H1 (cell line): ENCODE data around the gene BRD2. TPM values are rescaled to one million over a fixed set of nuclear protein-coding genes. Genes with fewer than 3 reads are reported as not detected.

Experiments used
- CTCF ChIA-PET: fragments of 300-600 bp; sonication (Branson Sonifier 250); formaldehyde crosslinking; loops from one replicate; lab custom pipeline; 2021; ENCODE audit not compliant: partially characterized antibody; lab: Charles Lee
- POLR2A ChIA-PET: fragments of 300-600 bp; sonication (Branson Sonifier 250); formaldehyde crosslinking; loops from one replicate; lab custom pipeline; 2021; ENCODE audit warnings: inconsistent platforms; ENCODE audit not compliant: partially characterized antibody; lab: Charles Lee
- DNase-seq, 2 experiments: peaks; one replicate each; pipeline versions ENCODE4 v3.0.0 to v3.0.0-alpha.2; 2010 to 2022; ENCODE audit warnings: low spot score in 2 of 2, low read depth in 1 of 2, mixed read lengths in 1 of 2
- FAIRE-seq: peaks from 2 replicates; lab custom pipeline; 2011; peaks lifted over from hg19 to GRCh38; lab: Jason Lieb, UNC
- H2AFZ ChIP-seq: 2 replicates; pipeline ENCODE4 v1.8.1; 2012; ENCODE audit warnings: low read length, inconsistent platforms
- H2AK5ac ChIP-seq: 2 replicates; pipeline ENCODE4 v1.6.1; 2013; ENCODE audit warnings: low read depth, low read length
- H2BK120ac ChIP-seq: replicated peaks from 2 replicates; pipeline ENCODE3; 2013; ENCODE audit warnings: low read depth, low read length, inconsistent platforms
- H2BK12ac ChIP-seq: 2 replicates; pipeline ENCODE4 v1.6.1; 2013; ENCODE audit warnings: low read depth, low read length
- H2BK15ac ChIP-seq: 2 replicates; pipeline ENCODE4 v1.6.1; 2013; ENCODE audit warnings: low read length
- H2BK20ac ChIP-seq: 2 replicates; pipeline ENCODE4 v1.6.1; 2013; ENCODE audit warnings: low read length
- H2BK5ac ChIP-seq: 2 replicates; pipeline ENCODE4 v1.6.1; 2013; ENCODE audit warnings: low read depth, low read length
- H3K14ac ChIP-seq: 2 replicates; pipeline ENCODE4 v1.6.1; 2013; ENCODE audit warnings: inconsistent platforms; ENCODE audit not compliant: insufficient read length
- H3K18ac ChIP-seq: 2 replicates; pipeline ENCODE4 v1.6.1; 2013; ENCODE audit warnings: low read length; ENCODE audit errors: extremely low read depth
- H3K23ac ChIP-seq: 2 replicates; pipeline ENCODE4 v1.6.1; 2013; ENCODE audit warnings: inconsistent platforms; ENCODE audit not compliant: insufficient read length
- H3K23me2 ChIP-seq: 2 replicates; pipeline ENCODE4 v1.6.1; 2013; ENCODE audit warnings: low read depth, low read length
- H3K27ac ChIP-seq: 2 replicates; pipeline ENCODE4 v1.6.1; 2011; ENCODE audit warnings: low read depth, low read length, inconsistent platforms
- H3K27me3 ChIP-seq, 4 experiments: replicated peaks in 1 of 4; 1 replicate in 1 of 4; 2 replicates in 3 of 4; pipeline versions ENCODE4 v1.6.1 to v1.8.1; 2011 to 2013; ENCODE audit warnings: low read length in 3 of 4, mild to moderate bottlenecking in 3 of 4, inconsistent platforms in 2 of 4, mixed read lengths in 2 of 4, moderate library complexity in 1 of 4; ENCODE audit not compliant: control insufficient read depth in 3 of 4, insufficient read depth in 3 of 4; ENCODE audit errors: extremely low read depth in 1 of 4
- H3K36me3 ChIP-seq, 4 experiments: 2 replicates each; pipeline versions ENCODE4 v1.6.1 to v1.8.1; 2011 to 2013; ENCODE audit warnings: mild to moderate bottlenecking in 4 of 4, low read length in 3 of 4, moderate library complexity in 2 of 4, control low read depth in 1 of 4, inconsistent platforms in 1 of 4; ENCODE audit not compliant: insufficient read depth in 4 of 4, control insufficient read depth in 2 of 4
- H3K4ac ChIP-seq: replicated peaks from 2 replicates; pipeline ENCODE3; 2013; ENCODE audit warnings: low read length, low read depth, mixed read lengths, inconsistent platforms; ENCODE audit not compliant: insufficient read length
- H3K4me1 ChIP-seq, 4 experiments: replicated peaks in 1 of 4; 1 replicate in 1 of 4; 2 replicates in 3 of 4; pipeline versions ENCODE4 v1.6.1 to v1.8.1; 2011 to 2013; ENCODE audit warnings: low read length in 3 of 4, inconsistent platforms in 2 of 4, mixed read lengths in 1 of 4; ENCODE audit not compliant: insufficient read depth in 4 of 4, control insufficient read depth in 3 of 4
- H3K4me2 ChIP-seq, 2 experiments: 2 replicates each; pipeline versions ENCODE4 v1.6.1 to v1.8.1; 2011 to 2013; ENCODE audit warnings: low read depth in 2 of 2, low read length in 2 of 2, control low read depth in 1 of 2, inconsistent platforms in 1 of 2, mild to moderate bottlenecking in 1 of 2; ENCODE audit not compliant: insufficient read depth in 1 of 2
- H3K4me3 ChIP-seq, 4 experiments: fragments of 200-600, 300-600 bp in 1 of 4; sonication (generic), shearing (Covaris generic), sonication (Bioruptor Twin) in 1 of 4; 2 replicates each; pipeline versions ENCODE4 v1.5.1 to v1.8.1; 2011 to 2016; ENCODE audit warnings: low read length in 4 of 4, low read depth in 3 of 4, control low read depth in 2 of 4, inconsistent platforms in 2 of 4, mild to moderate bottlenecking in 2 of 4, mixed read lengths in 1 of 4, moderate library complexity in 1 of 4; ENCODE audit not compliant: insufficient read depth in 2 of 4; ENCODE audit errors: extremely low read depth in 1 of 4
- H3K56ac ChIP-seq: replicated peaks from 2 replicates; pipeline ENCODE3; 2013; ENCODE audit warnings: low read depth, mild to moderate bottlenecking, mixed read lengths, low read length, inconsistent platforms; ENCODE audit not compliant: insufficient read length
- H3K79me1 ChIP-seq: 2 replicates; pipeline ENCODE4 v1.6.1; 2013; ENCODE audit warnings: low read depth, low read length, control low read depth
- H3K79me2 ChIP-seq, 2 experiments: 2 replicates each; pipeline versions ENCODE4 v1.6.1 to v1.8.1; 2012 to 2013; ENCODE audit warnings: low read length in 2 of 2, mild to moderate bottlenecking in 2 of 2, inconsistent platforms in 1 of 2; ENCODE audit not compliant: insufficient read depth in 2 of 2, control insufficient read depth in 1 of 2
- H3K9ac ChIP-seq, 4 experiments: replicated peaks in 1 of 4; 1 replicate in 1 of 4; 2 replicates in 3 of 4; pipeline versions ENCODE4 v1.6.1 to v1.8.1; 2011 to 2013; ENCODE audit warnings: low read depth in 3 of 4, low read length in 3 of 4, control low read depth in 2 of 4, mild to moderate bottlenecking in 2 of 4, moderate library complexity in 2 of 4, inconsistent platforms in 1 of 4; ENCODE audit errors: extremely low read depth in 1 of 4
- H3K9me3 ChIP-seq, 2 experiments: 2 replicates each; pipeline versions ENCODE4 v1.6.1 to v1.8.1; 2012 to 2013; ENCODE audit warnings: mild to moderate bottlenecking in 2 of 2, moderate library complexity in 2 of 2, control low read depth in 1 of 2, inconsistent platforms in 1 of 2, low read depth in 1 of 2, low read length in 1 of 2, mixed read lengths in 1 of 2; ENCODE audit not compliant: insufficient read depth in 2 of 2
- H4K20me1 ChIP-seq, 2 experiments: replicated peaks in 1 of 2; 2 replicates each; pipeline versions ENCODE3 to v1.8.1; 2011 to 2013; ENCODE audit warnings: inconsistent platforms in 2 of 2, low read length in 2 of 2, mild to moderate bottlenecking in 1 of 2; ENCODE audit not compliant: insufficient read depth in 2 of 2, control insufficient read depth in 1 of 2
- H4K5ac ChIP-seq: 2 replicates; pipeline ENCODE4 v1.6.1; 2013; ENCODE audit warnings: low read length, low read depth, mixed read lengths, inconsistent platforms; ENCODE audit not compliant: insufficient read length
- H4K8ac ChIP-seq: 2 replicates; pipeline ENCODE4 v1.8.0; 2013; ENCODE audit warnings: mild to moderate bottlenecking, moderate library complexity, low read length, inconsistent platforms; ENCODE audit not compliant: insufficient read depth; ENCODE audit errors: extremely low read depth
- H4K91ac ChIP-seq: replicated peaks from 2 replicates; pipeline ENCODE3; 2013; ENCODE audit warnings: low read length, mixed read lengths, inconsistent platforms; ENCODE audit not compliant: insufficient read length
- ATF2 ChIP-seq: IDR thresholded peaks from 2 replicates; pipeline ENCODE4 v1.6.1; 2012; ENCODE audit warnings: low read length, inconsistent platforms
- ATF3 ChIP-seq: IDR thresholded peaks from 2 replicates; pipeline ENCODE4 v1.6.1; 2011; ENCODE audit warnings: low read depth, mild to moderate bottlenecking, low read length; ENCODE audit not compliant: insufficient read depth
- E2F6 ChIP-seq: IDR thresholded peaks from 2 replicates; pipeline ENCODE4 v1.6.1; 2012; ENCODE audit warnings: inconsistent platforms
- EGR1 ChIP-seq: IDR thresholded peaks from 2 replicates; pipeline ENCODE4 v1.6.1; 2011; ENCODE audit warnings: low read depth, low read length, borderline replicate concordance
- KDM5A ChIP-seq: fragments of 200-600 bp; IDR thresholded peaks from 2 replicates; pipeline ENCODE4 v1.7.1; 2012; ENCODE audit warnings: mild to moderate bottlenecking, low read length, inconsistent platforms, mixed read lengths
- PHF8 ChIP-seq: fragments of 200-600 bp; sonication (generic); conservative IDR thresholded peaks from 2 replicates; pipeline ENCODE4 v1.7.1; 2012; ENCODE audit warnings: low read depth, mild to moderate bottlenecking, inconsistent platforms, low read length, moderate library complexity
- POLR2AphosphoS5 ChIP-seq: IDR thresholded peaks from 2 replicates; pipeline ENCODE4 v1.6.1; 2011; ENCODE audit warnings: low read depth, low read length
- SP2 ChIP-seq: IDR thresholded peaks from 2 replicates; pipeline ENCODE4 v1.6.1; 2012; ENCODE audit warnings: mild to moderate bottlenecking, low read length, inconsistent platforms
- TAF1 ChIP-seq: IDR thresholded peaks from 2 replicates; pipeline ENCODE4 v1.6.1; 2011; ENCODE audit warnings: mild to moderate bottlenecking, low read depth, low read length
- ZNF274 ChIP-seq: IDR thresholded peaks from 2 replicates; pipeline ENCODE4 v1.7.0; 2012; ENCODE audit warnings: low read length, borderline replicate concordance; ENCODE audit errors: extremely low read depth
- WGBS, 2 experiments: shearing (Covaris generic) in 1 of 2; methylation state at CpG; one replicate each; pipeline versions ENCODE4 v1.1.6 to v1.1.7; 2013 to 2015; ENCODE audit warnings: low lambda C conversion rate in 2 of 2, mixed read lengths in 2 of 2, inconsistent platforms in 1 of 2, low coverage in 1 of 2, missing lambda C conversion rate in 1 of 2; ENCODE audit not compliant: insufficient replicate concordance in 2 of 2, insufficient coverage in 1 of 2, insufficient read length in 1 of 2; ENCODE audit errors: extremely low coverage in 1 of 2, missing lambda C conversion rate in 1 of 2; 5-methylcytosine and 5-hydroxymethylcytosine counted together
- polyA plus RNA-seq, 7 experiments: library from polyadenylated mRNA; depleted of rRNA in 3 of 7; stranded (reverse) in 5 of 7; unstranded in 2 of 7; fragments of >200 nt in 5 of 7; fragments of 200-250 nt in 2 of 7; gene quantifications; 1 replicate in 5 of 7; 2 replicates in 1 of 7; 4 replicates in 1 of 7; pipeline versions ENCODE4 v1.2.1 to v1.2.3, GENCODE V29; 2011 to 2013; ENCODE audit warnings: missing spikeins in 2 of 7, mixed read lengths in 2 of 7
- total RNA-seq: library from RNA; stranded (reverse); fragmentation: NEBNext Ultra II Directional; extraction: Animal tissue kit (Norgen Biotek cat#: 25700); gene quantifications from 2 replicates; pipeline ENCODE4 v1.2.1, GENCODE V29; 2021

Gene BRD2
- total and polyA plus RNA-seq, 2 of the 8 experiments (the other 6 are each of a cell fraction or from before 2014, with no cell fraction given) = 132 to 185 TPM

- WGBS, 2 experiments = 2% methylated on average over 15 of the region's 15 CpGs; no CpG with 5 or more reads in 1 of the 2 experiments
- H4K8ac ChIP-seq = peak overlapping the region; percentile 97; the same call in 1 of the 2 replicates
- H3K4me1 ChIP-seq = peaks cover 0 to 14% (median 7%) of the 10 kb centered on the region in 4 experiments; a peak in 5 of 7 replicates
- H3K4me2 ChIP-seq = peak overlapping the region; percentile 75 to 90
- CTCF ChIA-PET = interaction anchor here (0.7 to 14.6 kb wide), 10 partner anchors 12 to 1164 kb away, joined by 3 to 110 read pairs (median 4); partner anchors contain the start of genes B3GALT4, GPSM3, HLA-DMA and TAP2
- H2BK120ac ChIP-seq = peak overlapping the region; percentile 49
- peaks cover 22% of the 10 kb centered on the region for H3K23me2 ChIP-seq
- peak overlapping the region; percentile 96; the same call in 1 of the 2 replicates for H2BK12ac ChIP-seq
- H3K79me1 ChIP-seq = peaks cover 3% of the 10 kb centered on the region
- no peaks in the 10 kb centered on the region; a peak in 2 of 4 replicates for H3K9me3 ChIP-seq
- peak overlapping the region; percentile 99 for H3K27ac ChIP-seq
- peaks cover 38 to 79% of the 10 kb centered on the region in 2 experiments for H3K79me2 ChIP-seq
- FAIRE-seq (no peak), DNase-seq (no peak)
- H3K18ac ChIP-seq = peak overlapping the region; percentile 97
- H2BK5ac ChIP-seq = peak overlapping the region; percentile 100
- no peak overlapping the region for H2AFZ ChIP-seq
- H3K36me3 ChIP-seq = peaks cover 20 to 42% (median 30%) of the 10 kb centered on the region in 4 experiments
- peak overlapping the region; percentile 91 for H3K56ac ChIP-seq
- peaks cover 35 to 38% of the 10 kb centered on the region in 2 experiments for H4K20me1 ChIP-seq
- peak overlapping the region; percentile 93; the same call in 1 of the 2 replicates for H2AK5ac ChIP-seq
- H3K14ac ChIP-seq = peak overlapping the region; percentile 70
- peak overlapping the region; percentile 90 to 99 (median 98) for H3K4me3 ChIP-seq
- POLR2A ChIA-PET = interaction anchor here (0.7 to 33.3 kb wide), 80 partner anchors 5 to 1307 kb away, joined by 3 to 1158 read pairs (median 5); partner anchors contain the start of genes ATF6B, B3GALT4, BRD2 and GPANK1
- H3K9ac ChIP-seq = peak overlapping the region; percentile 92 to 100 (median 96)
- H4K91ac ChIP-seq = peak overlapping the region; percentile 92
- no peak overlapping the region for H2BK15ac ChIP-seq
- peak overlapping the region; percentile 96 for H4K5ac ChIP-seq
- H3K4ac ChIP-seq = peak overlapping the region; percentile 99
- H3K23ac ChIP-seq = no peak overlapping the region
- no peaks in the 10 kb centered on the region for H3K27me3 ChIP-seq
- H2BK20ac ChIP-seq = no peak overlapping the region
- TF ChIP-seq EGR1 = no peak
- TF ChIP-seq E2F6 = no peak
- TF ChIP-seq SP2 = no peak
- no peak for TF ChIP-seq ATF3
- peak; percentile 62 for TF ChIP-seq PHF8
- TF ChIP-seq ATF2 = no peak; the same call in 1 of the 2 replicates
- TF ChIP-seq TAF1 = no peak; the same call in 1 of the 2 replicates
- no peak; the same call in 1 of the 2 replicates for TF ChIP-seq POLR2AphosphoS5
- no peak for TF ChIP-seq KDM5A
- no peak for TF ChIP-seq ZNF274
Measured at GRCh38 chr6:32971242-32971580, 2.8 kb downstream of the BRD2 start.
